ENCODE measurements around the gene SERINC2. TPM values are rescaled to one million over a fixed set of nuclear protein-coding genes. Genes with fewer than 3 reads are reported as not detected.
A peak's percentile ranks its signal among the peaks of the same experiment; 100 is the strongest.
"Not testable (repeated sequence)": the region's sequence is repeated elsewhere in the genome, so short reads cannot be mapped to it uniquely, and the experiment has no call there.

The SERINC2 gene
- total RNA-seq, 2 donors from 2014 or later, result 274 to 381 TPM

GRCh38 chr1:31425301-31426081 lies 12.5 kb downstream of the SERINC2 start:
- ATAC-seq (no peak), DNase-seq (no peak)
- intact Hi-C loops (cut with DNase I, micrococcal nuclease), result no loop called here

- intact Hi-C loops (cut with DNase I, micrococcal nuclease), result no loop called here
- DNase-seq (no peak), ATAC-seq (peak; percentile 52)
Observed at GRCh38 chr1:31426249-31426922, 13.4 kb downstream of the SERINC2 start.

GRCh38 chr1:31427322-31427721 lies 14.3 kb downstream of the SERINC2 start:
- no peak for DNase-seq
- intact Hi-C loops (cut with DNase I, micrococcal nuclease), result no loop called here
- no peak for ATAC-seq

- ATAC-seq (no peak), DNase-seq (peak in 1 of 2 donors; percentile 12)
- intact Hi-C loops (cut with DNase I, micrococcal nuclease), result no loop called here
Observed at GRCh38 chr1:31428436-31429221, 15.6 kb downstream of the SERINC2 start.

- intact Hi-C loops (cut with DNase I, micrococcal nuclease), result no loop called here
- ATAC-seq (no peak), DNase-seq (peak in 1 of 2 donors; percentile 10)
Observed at GRCh38 chr1:31429583-31429982, 16.6 kb downstream of the SERINC2 start.

GRCh38 chr1:31431351-31432257 lies 18.6 kb downstream of the SERINC2 start:
- ATAC-seq, result peak; percentile 33
- intact Hi-C loops (cut with DNase I, micrococcal nuclease); DNase-seq: not testable (repeated sequence)

GRCh38 chr1:31432592-31433395 lies 19.8 kb downstream of the SERINC2 start:
- DNase-seq, result no peak
- no peak for ATAC-seq
- intact Hi-C loops (cut with DNase I, micrococcal nuclease), result no loop called here

- no peak for DNase-seq
- intact Hi-C loops (cut with DNase I, micrococcal nuclease), result no loop called here
- ATAC-seq, result no peak
Observed at GRCh38 chr1:31433396-31433930, 20.4 kb downstream of the SERINC2 start.

- ATAC-seq, result peak; percentile 3
- intact Hi-C loops (cut with DNase I, micrococcal nuclease), result no loop called here
Observed at GRCh38 chr1:31434101-31434871, 21.3 kb downstream of the SERINC2 start.

GRCh38 chr1:31434979-31435378 lies 22.0 kb downstream of the SERINC2 start:
- DNase-seq, result no peak
- peak; percentile 8 for ATAC-seq
- intact Hi-C loops (cut with DNase I, micrococcal nuclease), result no loop called here

More at GRCh38 chr1:31434101-31434871, 21.3 kb downstream of the SERINC2 start:
- DNase-seq, result no peak

GRCh38 chr1:31435471-31436409 lies 22.7 kb downstream of the SERINC2 start:
- intact Hi-C loops (cut with DNase I, micrococcal nuclease), result no loop called here
- ATAC-seq (peak; percentile 18), DNase-seq (no peak)

- intact Hi-C loops (cut with DNase I, micrococcal nuclease), result no loop called here
- no peak for DNase-seq
- peak; percentile 2 for ATAC-seq
Observed at GRCh38 chr1:31436596-31437432, 23.8 kb downstream of the SERINC2 start.

GRCh38 chr1:31437433-31438037 lies 24.5 kb downstream of the SERINC2 start:
- no peak for ATAC-seq
- intact Hi-C loops (cut with DNase I, micrococcal nuclease), result no loop called here
- no peak for DNase-seq

- DNase-seq (no peak), ATAC-seq (no peak)
- intact Hi-C loops (cut with DNase I, micrococcal nuclease), result no loop called here
Observed at GRCh38 chr1:31439276-31439675, 26.3 kb downstream of the SERINC2 start.
